Keratinocyte (primary cell): ENCODE measurements around the gene GRK4.

Experiments
- EZH2 ChIP-seq: IDR thresholded peaks from one replicate; pipeline ENCODE4 v1.6.1; 2012; ENCODE audit warnings: inconsistent platforms, mild to moderate bottlenecking, low read length, moderate library complexity
- TF ChIP-seq, protein P1 (sequence below), 3 experiments: IDR thresholded peaks in 1 of 3; conservative IDR thresholded peaks in 1 of 3; optimal IDR thresholded peaks in 1 of 3; 2 replicates in 2 of 3; 3 replicates in 1 of 3; pipeline versions ENCODE3 to v1.5.1; 2011; ENCODE audit warnings: low read length in 3 of 3, mild to moderate bottlenecking in 3 of 3, moderate library complexity in 2 of 3, control low read depth in 1 of 3, inconsistent platforms in 1 of 3; ENCODE audit not compliant: insufficient read depth in 2 of 3; ENCODE audit errors: extremely low read depth in 1 of 3

DNA sequence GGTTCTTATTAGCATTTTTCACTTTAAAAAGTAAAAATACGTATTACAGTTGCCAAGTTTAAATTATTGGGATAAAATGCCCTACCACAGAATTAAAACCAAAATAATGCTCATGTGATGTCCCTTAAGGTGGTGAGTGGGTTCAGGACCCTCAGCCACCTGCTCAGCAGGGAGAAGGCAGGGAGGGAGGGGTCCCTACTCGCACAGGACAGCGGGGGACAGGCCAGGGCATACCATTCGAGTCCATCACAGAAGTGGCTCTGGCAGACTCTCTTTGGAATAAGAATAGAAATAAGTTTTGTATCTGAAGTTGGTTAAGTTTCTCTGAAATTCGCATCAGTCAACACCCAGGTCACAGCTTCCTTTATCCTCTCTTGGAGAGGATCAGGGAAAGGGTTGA, 37.9 kb upstream of the GRK4 start:
- TF ChIP-seq, protein P1, sequence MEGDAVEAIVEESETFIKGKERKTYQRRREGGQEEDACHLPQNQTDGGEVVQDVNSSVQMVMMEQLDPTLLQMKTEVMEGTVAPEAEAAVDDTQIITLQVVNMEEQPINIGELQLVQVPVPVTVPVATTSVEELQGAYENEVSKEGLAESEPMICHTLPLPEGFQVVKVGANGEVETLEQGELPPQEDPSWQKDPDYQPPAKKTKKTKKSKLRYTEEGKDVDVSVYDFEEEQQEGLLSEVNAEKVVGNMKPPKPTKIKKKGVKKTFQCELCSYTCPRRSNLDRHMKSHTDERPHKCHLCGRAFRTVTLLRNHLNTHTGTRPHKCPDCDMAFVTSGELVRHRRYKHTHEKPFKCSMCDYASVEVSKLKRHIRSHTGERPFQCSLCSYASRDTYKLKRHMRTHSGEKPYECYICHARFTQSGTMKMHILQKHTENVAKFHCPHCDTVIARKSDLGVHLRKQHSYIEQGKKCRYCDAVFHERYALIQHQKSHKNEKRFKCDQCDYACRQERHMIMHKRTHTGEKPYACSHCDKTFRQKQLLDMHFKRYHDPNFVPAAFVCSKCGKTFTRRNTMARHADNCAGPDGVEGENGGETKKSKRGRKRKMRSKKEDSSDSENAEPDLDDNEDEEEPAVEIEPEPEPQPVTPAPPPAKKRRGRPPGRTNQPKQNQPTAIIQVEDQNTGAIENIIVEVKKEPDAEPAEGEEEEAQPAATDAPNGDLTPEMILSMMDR (optimal IDR thresholded peaks at IDR 0.05 in 1 of 3, IDR thresholded peaks at IDR 0.05 in 1 of 3, conservative IDR thresholded peaks at IDR 0.05 in 1 of 3; ENCODE audit: extremely low read depth in 1 of 3, insufficient read depth in 2 of 3, low read length in 3 of 3) = no peak
- TF ChIP-seq EZH2 = no peak
